MM.1S (cell line): ENCODE results near the gene TNN.

Source experiments
- CTCF ChIP-seq: fragments of 300-600 bp; sonication (generic); IDR thresholded peaks from 2 replicates; pipeline ENCODE4 v1.5.1; 2016; ENCODE audit warnings: antibody characterized with exemption, low read length, mixed read lengths
- EZH2phosphoT487 ChIP-seq: fragments of 300-600 bp; sonication (generic); IDR thresholded peaks from 2 replicates; pipeline ENCODE4 v1.6.1; 2018; ENCODE audit warnings: antibody characterized with exemption, low read length

GRCh38 chr1:175116210-175116798 is 48.7 kb downstream of the TNN start:
- no peak for TF ChIP-seq CTCF
- no peak for TF ChIP-seq EZH2phosphoT487
